Measurements from ENCODE around the gene ULBP1.

DNA sequence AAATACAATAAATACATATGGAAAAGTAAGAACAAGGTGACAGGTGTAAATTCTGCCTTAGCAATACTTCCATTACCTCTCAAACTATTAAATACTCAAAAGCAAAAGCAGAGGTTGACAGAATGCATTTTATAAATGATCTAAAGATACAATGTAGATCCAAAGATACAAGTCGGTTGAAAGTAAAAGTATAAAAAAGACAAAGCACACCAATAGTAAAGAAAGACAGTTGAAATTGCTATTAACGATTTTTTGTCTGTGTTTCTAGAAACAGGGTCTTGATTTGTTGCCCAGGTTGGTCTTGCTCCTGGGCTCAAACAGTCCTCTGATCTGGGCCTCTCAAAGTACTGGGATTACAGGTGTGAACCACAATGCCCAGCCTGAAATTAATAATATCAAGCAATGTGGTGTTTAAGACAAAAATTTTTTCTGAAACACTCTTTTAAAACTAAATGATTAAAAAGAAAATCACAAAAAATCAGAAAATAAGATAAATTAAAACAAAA is 23.9 kb downstream of the ULBP1 start:
- TF ChIP-seq CTCF (conservative IDR thresholded peaks at IDR 0.05) (no peak), ZFX (IDR thresholded peaks at IDR 0.05) (no peak)
